ENCODE measurements around the gene HAAO. TPM values are rescaled to one million over a fixed set of nuclear protein-coding genes. Genes with fewer than 3 reads are reported as not detected.

Gene HAAO
- total and polyA plus RNA-seq, 2 of the 13 experiments (the other 11 are each of a cell fraction or from before 2014, with no cell fraction given), result 36.1 to 42.7 TPM

GRCh38 chr2:42810971-42811811 lies 18.8 kb upstream of the HAAO start (continued):
- TF ChIP-seq MEF2D (CRISPR knock-in tag; IDR thresholded peaks at IDR 0.05) (no peak), SMAD9 (CRISPR knock-in tag; IDR thresholded peaks at IDR 0.05) (no peak), ZBTB38 (CRISPR knock-in tag; IDR thresholded peaks at IDR 0.05) (no peak), ZKSCAN5 (CRISPR knock-in tag; IDR thresholded peaks at IDR 0.05) (no peak), NR2F6 (IDR thresholded peaks at IDR 0.05) (no peak), NR2F6 (CRISPR knock-in tag; IDR thresholded peaks at IDR 0.05) (no peak), SMARCC2 (IDR thresholded peaks at IDR 0.05) (no peak), SSRP1 (CRISPR knock-in tag; IDR thresholded peaks at IDR 0.05) (no peak), SRSF4 (IDR thresholded peaks at IDR 0.05; ENCODE audit: low read depth, low read length, poor library complexity, severe bottlenecking) (no peak), KDM1A (CRISPR knock-in tag; IDR thresholded peaks at IDR 0.05) (no peak), RBAK (CRISPR knock-in tag; IDR thresholded peaks at IDR 0.05) (no peak), ZNF205 (CRISPR knock-in tag; IDR thresholded peaks at IDR 0.05) (no peak), SP5 (CRISPR knock-in tag; IDR thresholded peaks at IDR 0.05; ENCODE audit: borderline replicate concordance, low read depth) (peak; percentile 85), FOXK1 (CRISPR knock-in tag; IDR thresholded peaks at IDR 0.05; ENCODE audit: borderline replicate concordance, low read depth) (no peak), TCF12 (IDR thresholded peaks at IDR 0.05) (no peak), TCF12 (CRISPR knock-in tag; IDR thresholded peaks at IDR 0.05) (no peak), KDM6A (CRISPR knock-in tag; IDR thresholded peaks at IDR 0.05; ENCODE audit: low read depth) (no peak)
- TF ChIP-seq, protein P1, sequence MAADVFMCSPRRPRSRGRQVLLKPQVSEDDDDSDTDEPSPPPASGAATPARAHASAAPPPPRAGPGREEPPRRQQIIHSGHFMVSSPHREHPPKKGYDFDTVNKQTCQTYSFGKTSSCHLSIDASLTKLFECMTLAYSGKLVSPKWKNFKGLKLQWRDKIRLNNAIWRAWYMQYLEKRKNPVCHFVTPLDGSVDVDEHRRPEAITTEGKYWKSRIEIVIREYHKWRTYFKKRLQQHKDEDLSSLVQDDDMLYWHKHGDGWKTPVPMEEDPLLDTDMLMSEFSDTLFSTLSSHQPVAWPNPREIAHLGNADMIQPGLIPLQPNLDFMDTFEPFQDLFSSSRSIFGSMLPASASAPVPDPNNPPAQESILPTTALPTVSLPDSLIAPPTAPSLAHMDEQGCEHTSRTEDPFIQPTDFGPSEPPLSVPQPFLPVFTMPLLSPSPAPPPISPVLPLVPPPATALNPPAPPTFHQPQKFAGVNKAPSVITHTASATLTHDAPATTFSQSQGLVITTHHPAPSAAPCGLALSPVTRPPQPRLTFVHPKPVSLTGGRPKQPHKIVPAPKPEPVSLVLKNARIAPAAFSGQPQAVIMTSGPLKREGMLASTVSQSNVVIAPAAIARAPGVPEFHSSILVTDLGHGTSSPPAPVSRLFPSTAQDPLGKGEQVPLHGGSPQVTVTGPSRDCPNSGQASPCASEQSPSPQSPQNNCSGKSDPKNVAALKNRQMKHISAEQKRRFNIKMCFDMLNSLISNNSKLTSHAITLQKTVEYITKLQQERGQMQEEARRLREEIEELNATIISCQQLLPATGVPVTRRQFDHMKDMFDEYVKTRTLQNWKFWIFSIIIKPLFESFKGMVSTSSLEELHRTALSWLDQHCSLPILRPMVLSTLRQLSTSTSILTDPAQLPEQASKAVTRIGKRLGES (CRISPR knock-in tag; IDR thresholded peaks at IDR 0.05; ENCODE audit: borderline replicate concordance), result no peak
- TF ChIP-seq, protein P2, sequence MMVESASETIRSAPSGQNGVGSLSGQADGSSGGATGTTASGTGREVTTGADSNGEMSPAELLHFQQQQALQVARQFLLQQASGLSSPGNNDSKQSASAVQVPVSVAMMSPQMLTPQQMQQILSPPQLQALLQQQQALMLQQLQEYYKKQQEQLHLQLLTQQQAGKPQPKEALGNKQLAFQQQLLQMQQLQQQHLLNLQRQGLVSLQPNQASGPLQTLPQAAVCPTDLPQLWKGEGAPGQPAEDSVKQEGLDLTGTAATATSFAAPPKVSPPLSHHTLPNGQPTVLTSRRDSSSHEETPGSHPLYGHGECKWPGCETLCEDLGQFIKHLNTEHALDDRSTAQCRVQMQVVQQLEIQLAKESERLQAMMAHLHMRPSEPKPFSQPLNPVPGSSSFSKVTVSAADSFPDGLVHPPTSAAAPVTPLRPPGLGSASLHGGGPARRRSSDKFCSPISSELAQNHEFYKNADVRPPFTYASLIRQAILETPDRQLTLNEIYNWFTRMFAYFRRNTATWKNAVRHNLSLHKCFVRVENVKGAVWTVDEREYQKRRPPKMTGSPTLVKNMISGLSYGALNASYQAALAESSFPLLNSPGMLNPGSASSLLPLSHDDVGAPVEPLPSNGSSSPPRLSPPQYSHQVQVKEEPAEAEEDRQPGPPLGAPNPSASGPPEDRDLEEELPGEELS (CRISPR knock-in tag; IDR thresholded peaks at IDR 0.05), result no peak
- TF ChIP-seq, protein P3, sequence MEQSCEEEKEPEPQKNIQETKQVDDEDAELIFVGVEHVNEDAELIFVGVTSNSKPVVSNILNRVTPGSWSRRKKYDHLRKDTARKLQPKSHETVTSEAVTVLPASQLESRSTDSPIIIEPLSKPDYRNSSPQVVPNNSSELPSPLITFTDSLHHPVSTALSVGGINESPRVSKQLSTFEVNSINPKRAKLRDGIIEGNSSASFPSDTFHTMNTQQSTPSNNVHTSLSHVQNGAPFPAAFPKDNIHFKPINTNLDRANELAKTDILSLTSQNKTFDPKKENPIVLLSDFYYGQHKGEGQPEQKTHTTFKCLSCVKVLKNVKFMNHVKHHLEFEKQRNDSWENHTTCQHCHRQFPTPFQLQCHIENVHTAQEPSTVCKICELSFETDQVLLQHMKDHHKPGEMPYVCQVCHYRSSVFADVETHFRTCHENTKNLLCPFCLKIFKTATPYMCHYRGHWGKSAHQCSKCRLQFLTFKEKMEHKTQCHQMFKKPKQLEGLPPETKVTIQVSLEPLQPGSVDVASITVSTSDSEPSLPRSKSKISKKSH (CRISPR knock-in tag; IDR thresholded peaks at IDR 0.05; ENCODE audit: borderline replicate concordance), result no peak
- TF ChIP-seq, protein P4, sequence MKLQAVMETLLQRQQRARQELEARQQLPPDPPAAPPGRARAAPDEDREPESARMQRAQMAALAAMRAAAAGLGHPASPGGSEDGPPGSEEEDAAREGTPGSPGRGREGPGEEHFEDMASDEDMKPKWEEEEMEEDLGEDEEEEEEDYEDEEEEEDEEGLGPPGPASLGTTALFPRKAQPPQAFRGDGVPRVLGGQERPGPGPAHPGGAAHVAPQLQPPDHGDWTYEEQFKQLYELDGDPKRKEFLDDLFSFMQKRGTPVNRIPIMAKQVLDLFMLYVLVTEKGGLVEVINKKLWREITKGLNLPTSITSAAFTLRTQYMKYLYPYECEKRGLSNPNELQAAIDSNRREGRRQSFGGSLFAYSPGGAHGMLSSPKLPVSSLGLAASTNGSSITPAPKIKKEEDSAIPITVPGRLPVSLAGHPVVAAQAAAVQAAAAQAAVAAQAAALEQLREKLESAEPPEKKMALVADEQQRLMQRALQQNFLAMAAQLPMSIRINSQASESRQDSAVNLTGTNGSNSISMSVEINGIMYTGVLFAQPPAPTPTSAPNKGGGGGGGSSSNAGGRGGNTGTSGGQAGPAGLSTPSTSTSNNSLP (IDR thresholded peaks at IDR 0.05; ENCODE audit: low read depth, low read length), result no peak
